IMR-90 (cell line): ENCODE results near the gene TNFRSF14. TPM values are rescaled to one million over a fixed set of nuclear protein-coding genes. Genes with fewer than 3 reads are reported as not detected.

Source experiments
- polyA plus RNA-seq, 3 experiments: library from polyadenylated mRNA; depleted of rRNA; stranded (reverse); fragments of >200 nt; gene quantifications; 2 replicates each; pipeline ENCODE4 v1.2.3, GENCODE V29; 2012; ENCODE audit warnings: low replicate concordance in 1 of 3
- total RNA-seq: library from RNA; depleted of rRNA; stranded (reverse); fragments of >200 nt; gene quantifications from 2 replicates; pipeline ENCODE4 v1.2.3, GENCODE V29; 2012; rRNA removed

TNFRSF14 gene
- total and polyA plus RNA-seq, 2 of the 4 experiments (the other 2 are of a cell fraction) = 1.3 to 4.2 TPM

Other genes starting within 250 kb of the TNFRSF14 start
- gene MORN1, start 164.8 kb upstream of the TNFRSF14 start, total RNA-seq = 3.0 and 3.6 TPM in 2 replicates
- 3.5 and 4.2 TPM in 2 replicates for gene MORN1, start 164.8 kb upstream of the TNFRSF14 start, polyA plus RNA-seq (2012; rRNA removed)
- 47.1 and 51.7 TPM in 2 replicates for gene RER1, start 164.5 kb upstream of the TNFRSF14 start, total RNA-seq
- 232 and 240 TPM in 2 replicates for gene RER1, start 164.5 kb upstream of the TNFRSF14 start, polyA plus RNA-seq (2012; rRNA removed)
- 18.9 and 19.7 TPM in 2 replicates for gene PEX10, start 143.8 kb upstream of the TNFRSF14 start, total RNA-seq
- gene PEX10, start 143.8 kb upstream of the TNFRSF14 start, polyA plus RNA-seq (2012; rRNA removed) = 16.9 and 19.4 TPM in 2 replicates
- 0.18 and 0.28 TPM in 2 replicates for gene PLCH2, start 80.1 kb upstream of the TNFRSF14 start, total RNA-seq
- 1.9 and 2.4 TPM in 2 replicates for gene PLCH2, start 80.1 kb upstream of the TNFRSF14 start, polyA plus RNA-seq (2012; rRNA removed)
- gene PANK4, start 29.8 kb upstream of the TNFRSF14 start, total RNA-seq = 14.0 and 15.3 TPM in 2 replicates
- 18.5 and 23.3 TPM in 2 replicates for gene PANK4, start 29.8 kb upstream of the TNFRSF14 start, polyA plus RNA-seq (2012; rRNA removed)
- gene HES5, start 26.1 kb upstream of the TNFRSF14 start, total RNA-seq = not detected in 2 replicates
- gene HES5, start 26.1 kb upstream of the TNFRSF14 start, polyA plus RNA-seq (2012; rRNA removed) = not detected in 2 replicates
- gene PRXL2B, start 30.4 kb downstream of the TNFRSF14 start, total RNA-seq = 8.1 and 10.9 TPM in 2 replicates
- 22.3 and 23.0 TPM in 2 replicates for gene PRXL2B, start 30.4 kb downstream of the TNFRSF14 start, polyA plus RNA-seq (2012; rRNA removed)
- under 0.01 TPM in 2 replicates for gene MMEL1, start 76.6 kb downstream of the TNFRSF14 start, total RNA-seq
- 0.12 and 0.20 TPM in 2 replicates for gene MMEL1, start 76.6 kb downstream of the TNFRSF14 start, polyA plus RNA-seq (2012; rRNA removed)
- under 0.01 TPM in 2 replicates for gene TTC34, start 245.3 kb downstream of the TNFRSF14 start, total RNA-seq
- gene TTC34, start 245.3 kb downstream of the TNFRSF14 start, polyA plus RNA-seq (2012; rRNA removed) = 0.09 and 0.11 TPM in 2 replicates